Psoas muscle (tissue), 8 donors: ENCODE measurements around the gene ACE. TPM values are rescaled to one million over a fixed set of nuclear protein-coding genes. Genes with fewer than 3 reads are reported as not detected.

Experiments used
- ATAC-seq, 4 donors: fragments of 200-7000 bp; cut with Tn5 transposase; one replicate each; pipeline ENCODE4 v1.9.1; 2020; ENCODE audit warnings: moderate library complexity in 3 of 4, mild to moderate bottlenecking in 2 of 4
- DNase-seq, 2 donors: peaks; one replicate each; pipeline ENCODE4 v3.0.0-alpha.2; 2020
- H3K27ac ChIP-seq: fragments of 200-600 bp; one replicate; pipeline ENCODE4 v1.8.0; 2022
- H3K27me3 ChIP-seq, 3 donors: fragments of 200-600 bp in 1 of 3; one replicate each; pipeline versions ENCODE4 v1.6.1 to v1.8.0; 2013 to 2022; ENCODE audit warnings: low read length in 2 of 3, mild to moderate bottlenecking in 2 of 3, moderate library complexity in 1 of 3; ENCODE audit not compliant: insufficient read depth in 3 of 3
- H3K36me3 ChIP-seq, 2 donors: fragments of 200-600 bp in 1 of 2; one replicate each; pipeline versions ENCODE4 v1.6.1 to v1.8.0; 2013 to 2022; ENCODE audit warnings: low read depth in 1 of 2, mild to moderate bottlenecking in 1 of 2, moderate library complexity in 1 of 2; ENCODE audit not compliant: insufficient read depth in 1 of 2
- H3K4me1 ChIP-seq: fragments of 200-600 bp; one replicate; pipeline ENCODE4 v1.8.0; 2022
- H3K4me3 ChIP-seq: fragments of 200-600 bp; one replicate; pipeline ENCODE4 v1.8.0; 2022; ENCODE audit warnings: mild to moderate bottlenecking
- H3K9me3 ChIP-seq: fragments of 200-600 bp; one replicate; pipeline ENCODE4 v1.8.0; 2022
- CTCF ChIP-seq: fragments of 200-600 bp; IDR thresholded peaks from one replicate; pipeline ENCODE4 v1.8.0; 2022; ENCODE audit warnings: antibody characterized with exemption
- WGBS, 3 donors: extraction: QIAGEN DNeasy Blood & Tissue Kit; methylation state at CpG; one replicate each; pipeline versions ENCODE4 v1.1.6 to v1.1.7; 2013; 5-methylcytosine and 5-hydroxymethylcytosine counted together
- intact Hi-C, 2 donors: fragments of 100-400 bp; cut with DNase I; formaldehyde crosslinking; loops; one replicate each; pipeline versions ENCODE4 v1.11.0 to v1.14.2; 2022
- polyA plus RNA-seq, 3 donors: library from polyadenylated mRNA; stranded (reverse); fragments of 200-250 nt; gene quantifications; one replicate each; pipeline ENCODE4 v1.2.3, GENCODE V29; 2013
- total RNA-seq, 4 donors: library from RNA; stranded (reverse); fragmentation: NEBNext Ultra II Directional in 2 of 4; extraction: Animal tissue kit (Norgen Biotek cat#: 25700) in 2 of 4; gene quantifications; one replicate each; pipeline versions ENCODE4 v1.2.1 to v1.2.4, GENCODE V29; 2021 to 2023
- donor health status: healthy with polysubstance abuse.
- donor health status: DM: no; HTN: no; CAD: no; lungs with moderate emphysema.
- donor health status: Bipolar disorder and iron deficiency.
- donor health status: healthy.
- donor health status: DM: yes; HTN: yes; CAD: no.
- donor health status: DM: no; HTN: no; CAD: no.
- donor health status: DM: no; HTN: no; CAD: no.
- donor health status: DM: yes; HTN: yes; CAD: no.

ACE gene
- total and polyA plus RNA-seq, 7 donors: 0.82 to 12.5 (median 2.0) TPM

DNA sequence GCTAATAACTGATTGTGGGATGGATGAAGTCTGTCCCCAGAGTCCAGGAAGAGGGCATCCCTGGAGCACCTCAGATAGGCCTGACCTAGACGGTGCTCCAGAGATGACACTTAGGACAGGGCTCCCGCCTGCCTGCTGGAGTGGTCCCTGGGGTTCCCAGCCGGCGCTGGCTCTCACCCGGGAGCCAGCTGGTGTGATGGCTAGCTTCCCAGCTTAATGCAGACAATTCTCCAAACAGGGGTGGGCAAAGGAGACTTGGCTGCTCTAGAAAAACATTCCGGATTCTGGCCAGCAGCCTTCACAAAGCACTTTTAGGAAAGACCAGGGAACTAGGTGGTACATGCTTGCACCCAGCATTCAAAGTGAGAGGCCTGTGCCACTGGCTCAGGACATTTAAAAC, 18.6 kb downstream of the ACE start:
- Histone ChIP-seq H3K36me3 (no peaks in the 10 kb centered on the region), H3K4me3 (no peak overlapping the region), H3K4me1 (no peaks in the 10 kb centered on the region), H3K27me3 (peaks cover 0 to 8% (median 2%) of the 10 kb centered on the region in 3 donors), H3K27ac (no peak overlapping the region), H3K9me3 (no peaks in the 10 kb centered on the region)
- ATAC-seq (no peak), DNase-seq (no peak)
- intact Hi-C loops: no loop called here
- WGBS, 3 donors: 28 to 54% (median 32%) methylated on average over 6 of the region's 6 CpGs
- TF ChIP-seq CTCF: no peak

DNA sequence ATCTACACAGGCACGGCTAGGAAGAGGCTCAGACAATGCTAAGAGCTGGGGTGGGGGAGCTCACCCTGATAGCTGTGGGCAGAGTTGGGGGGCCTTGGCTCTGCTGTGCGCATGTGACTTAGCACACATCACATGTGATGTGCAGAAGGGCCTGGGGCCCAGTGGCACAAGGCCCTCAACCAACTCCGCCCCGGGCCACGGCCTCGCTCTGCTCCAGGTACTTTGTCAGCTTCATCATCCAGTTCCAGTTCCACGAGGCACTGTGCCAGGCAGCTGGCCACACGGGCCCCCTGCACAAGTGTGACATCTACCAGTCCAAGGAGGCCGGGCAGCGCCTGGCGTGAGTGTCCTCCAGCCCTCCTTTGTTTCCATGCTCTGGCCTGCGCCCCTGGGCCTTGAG, 19.3 kb downstream of the ACE start:
- Histone ChIP-seq H3K36me3 (no peaks in the 10 kb centered on the region), H3K4me1 (no peaks in the 10 kb centered on the region), H3K27me3 (peaks cover 0 to 4% (median 2%) of the 10 kb centered on the region in 3 donors), H3K4me3 (no peak overlapping the region), H3K27ac (no peak overlapping the region), H3K9me3 (no peaks in the 10 kb centered on the region)
- no peak for DNase-seq
- intact Hi-C loops: no loop called here
- ATAC-seq: no peak
- TF ChIP-seq CTCF: no peak
- WGBS, 3 donors: 48 to 77% (median 52%) methylated on average over 12 of the region's 12 CpGs

DNA sequence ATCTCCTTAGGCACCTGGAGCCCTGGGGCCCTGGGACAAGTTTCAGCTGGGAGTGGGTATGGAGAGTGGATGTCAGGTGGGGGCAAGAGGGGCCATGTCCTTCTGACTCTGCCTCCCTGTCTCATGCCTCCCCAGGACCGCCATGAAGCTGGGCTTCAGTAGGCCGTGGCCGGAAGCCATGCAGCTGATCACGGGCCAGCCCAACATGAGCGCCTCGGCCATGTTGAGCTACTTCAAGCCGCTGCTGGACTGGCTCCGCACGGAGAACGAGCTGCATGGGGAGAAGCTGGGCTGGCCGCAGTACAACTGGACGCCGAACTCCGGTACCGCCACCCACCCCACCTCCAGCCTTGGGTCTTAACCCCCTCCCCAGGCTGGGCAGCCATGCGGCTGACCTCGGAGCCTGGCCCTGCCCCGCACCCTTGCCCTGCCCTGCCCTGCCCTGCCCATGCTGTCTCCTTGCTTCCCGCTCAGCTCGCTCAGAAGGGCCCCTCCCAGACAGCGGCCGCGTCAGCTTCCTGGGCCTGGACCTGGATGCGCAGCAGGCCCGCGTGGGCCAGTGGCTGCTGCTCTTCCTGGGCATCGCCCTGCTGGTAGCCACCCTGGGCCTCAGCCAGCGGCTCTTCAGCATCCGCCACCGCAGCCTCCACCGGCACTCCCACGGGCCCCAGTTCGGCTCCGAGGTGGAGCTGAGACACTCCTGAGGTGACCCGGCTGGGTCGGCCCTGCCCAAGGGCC, 20.0 kb downstream of the ACE start:
- H3K27me3 ChIP-seq: no peaks in the 10 kb centered on the region
- DNase-seq (no peak), ATAC-seq (no peak)
- no peaks in the 10 kb centered on the region for H3K9me3 ChIP-seq
- no peak overlapping the region for H3K4me3 ChIP-seq
- intact Hi-C loops: no loop called here
- TF ChIP-seq CTCF: no peak
- H3K36me3 ChIP-seq: no peaks in the 10 kb centered on the region
- 88 to 90% (median 89%) methylated on average over 32 to 36 of the region's 36 CpGs for WGBS, 3 donors
- H3K27ac ChIP-seq: no peak overlapping the region
- no peaks in the 10 kb centered on the region for H3K4me1 ChIP-seq

GRCh38 chr17:63497708-63498483, 21.0 kb downstream of the ACE start:
- TF ChIP-seq CTCF: no peak
- intact Hi-C loops: no loop called here

More at GRCh38 chr17:63497708-63498483, 21.0 kb downstream of the ACE start:
- no peak for DNase-seq
- Histone ChIP-seq H3K4me3 (no peak overlapping the region), H3K27ac (no peak overlapping the region), H3K27me3 (peaks cover 0 to 1% (median 0%) of the 10 kb centered on the region in 3 donors), H3K36me3 (no peaks in the 10 kb centered on the region), H3K9me3 (no peaks in the 10 kb centered on the region), H3K4me1 (no peaks in the 10 kb centered on the region)
- 53 to 68% (median 62%) methylated on average over 16 of the region's 16 CpGs for WGBS, 3 donors
- no peak for ATAC-seq
